Natural killer cell (primary cell): ENCODE measurements around the gene GUCY2C. TPM values are rescaled to one million over a fixed set of nuclear protein-coding genes. Genes with fewer than 3 reads are reported as not detected.

Experiments used
- ATAC-seq, 3 donors: fragments of 150-1000 bp in 2 of 3; fragments of 200-7000 bp in 1 of 3; cut with Tn5 transposase; 1 replicate in 1 of 3; 2 replicates in 2 of 3; pipeline ENCODE4 v1.10.0; 2021; ENCODE audit warnings: mild to moderate bottlenecking in 2 of 3, moderate library complexity in 2 of 3
- DNase-seq, 2 donors: peaks; one replicate each; pipeline versions ENCODE4 v3.0.0 to v3.0.0-alpha.2; 2013 to 2021; ENCODE audit warnings: mixed read lengths in 1 of 2
- H3K27ac ChIP-seq: one replicate; pipeline ENCODE4 v1.5.1; 2013; ENCODE audit warnings: mild to moderate bottlenecking, low read length
- H3K27me3 ChIP-seq: one replicate; pipeline ENCODE4 v1.6.1; 2013; ENCODE audit warnings: low read length; ENCODE audit not compliant: control insufficient read depth, insufficient read depth
- H3K36me3 ChIP-seq: one replicate; pipeline ENCODE4 v1.6.1; 2013; ENCODE audit warnings: low read length; ENCODE audit not compliant: control insufficient read depth, insufficient read depth
- H3K4me1 ChIP-seq: one replicate; pipeline ENCODE4 v1.6.1; 2013; ENCODE audit warnings: low read length; ENCODE audit not compliant: control insufficient read depth, insufficient read depth
- H3K4me3 ChIP-seq: one replicate; pipeline ENCODE4 v1.5.1; 2013; ENCODE audit warnings: low read length
- H3K9me3 ChIP-seq: one replicate; pipeline ENCODE4 v1.6.1; 2013; ENCODE audit warnings: low read length; ENCODE audit not compliant: control insufficient read depth, insufficient read depth
- H3K27ac Mint-ChIP-seq, 2 donors: one replicate each; pipeline ENCODE4 v1.8.0; 2022; ENCODE audit warnings: mild to moderate bottlenecking in 2 of 2, mixed read lengths in 2 of 2, moderate library complexity in 1 of 2
- H3K27me3 Mint-ChIP-seq, 2 donors: one replicate each; pipeline ENCODE4 v1.8.0; 2022; ENCODE audit warnings: low read depth in 2 of 2, mixed read lengths in 2 of 2
- H3K36me3 Mint-ChIP-seq: one replicate; pipeline ENCODE4 v1.8.0; 2022; ENCODE audit warnings: mixed read lengths
- H3K4me1 Mint-ChIP-seq, 2 donors: one replicate each; pipeline ENCODE4 v1.8.0; 2022; ENCODE audit warnings: mixed read lengths in 2 of 2
- H3K4me3 Mint-ChIP-seq: one replicate; pipeline ENCODE4 v1.8.0; 2022; ENCODE audit warnings: mild to moderate bottlenecking, moderate library complexity, mixed read lengths
- H3K9me3 Mint-ChIP-seq, 2 donors: one replicate each; pipeline ENCODE4 v1.8.0; 2022; ENCODE audit warnings: mixed read lengths in 2 of 2
- WGBS: methylation state at CpG from one replicate; pipeline ENCODE4 v1.1.7; 2013; ENCODE audit warnings: missing lambda C conversion rate; ENCODE audit not compliant: insufficient coverage; 5-methylcytosine and 5-hydroxymethylcytosine counted together
- intact Hi-C: fragments of 100-400 bp; cut with micrococcal nuclease; formaldehyde crosslinking; loops from one replicate; pipeline ENCODE4 v1.14.2; 2022
- total RNA-seq, 4 donors: library from RNA; stranded (reverse); fragments of 120-200 nt in 1 of 4; gene quantifications; one replicate each; pipeline versions ENCODE4 v1.2.3 to v1.2.4, GENCODE V29; 2013 to 2022
- TF ChIP-seq, protein P1 (sequence below): fragments of 200-600 bp; IDR thresholded peaks from one replicate; pipeline ENCODE4 v1.8.0; 2022; ENCODE audit warnings: antibody characterized with exemption

Gene GUCY2C
- total RNA-seq, 3 donors from 2014 or later (not counting 1 experiment from before 2014, with no cell fraction given) = not detected

DNA sequence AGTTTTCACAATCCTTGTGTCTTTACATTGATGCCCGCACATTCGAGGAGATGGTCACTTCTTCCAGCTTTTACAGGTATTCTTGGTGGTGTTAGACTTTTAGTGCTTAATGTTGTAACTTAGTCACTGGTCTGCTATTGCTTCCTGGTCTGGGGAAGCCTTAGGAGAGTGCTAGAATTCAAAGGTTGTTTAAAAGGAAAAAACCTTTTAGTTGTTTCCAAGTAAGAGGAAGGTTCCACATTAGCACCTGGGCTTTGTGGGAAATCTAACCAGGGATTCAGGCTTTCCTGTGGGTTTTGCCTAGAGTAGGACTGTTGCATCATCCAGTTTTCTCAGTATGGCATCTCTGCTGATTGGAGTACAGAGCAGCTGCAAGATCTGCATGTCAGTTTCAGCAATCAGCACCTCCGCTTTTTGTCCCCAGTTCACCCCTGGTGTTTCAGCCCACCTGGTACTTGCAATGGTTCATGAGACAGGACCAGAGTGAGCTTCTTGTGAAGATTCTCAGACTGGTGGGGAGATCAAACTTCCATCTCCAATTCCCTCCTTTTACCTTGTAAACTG is 84.7 kb downstream of the GUCY2C start:
- TF ChIP-seq, protein P1, sequence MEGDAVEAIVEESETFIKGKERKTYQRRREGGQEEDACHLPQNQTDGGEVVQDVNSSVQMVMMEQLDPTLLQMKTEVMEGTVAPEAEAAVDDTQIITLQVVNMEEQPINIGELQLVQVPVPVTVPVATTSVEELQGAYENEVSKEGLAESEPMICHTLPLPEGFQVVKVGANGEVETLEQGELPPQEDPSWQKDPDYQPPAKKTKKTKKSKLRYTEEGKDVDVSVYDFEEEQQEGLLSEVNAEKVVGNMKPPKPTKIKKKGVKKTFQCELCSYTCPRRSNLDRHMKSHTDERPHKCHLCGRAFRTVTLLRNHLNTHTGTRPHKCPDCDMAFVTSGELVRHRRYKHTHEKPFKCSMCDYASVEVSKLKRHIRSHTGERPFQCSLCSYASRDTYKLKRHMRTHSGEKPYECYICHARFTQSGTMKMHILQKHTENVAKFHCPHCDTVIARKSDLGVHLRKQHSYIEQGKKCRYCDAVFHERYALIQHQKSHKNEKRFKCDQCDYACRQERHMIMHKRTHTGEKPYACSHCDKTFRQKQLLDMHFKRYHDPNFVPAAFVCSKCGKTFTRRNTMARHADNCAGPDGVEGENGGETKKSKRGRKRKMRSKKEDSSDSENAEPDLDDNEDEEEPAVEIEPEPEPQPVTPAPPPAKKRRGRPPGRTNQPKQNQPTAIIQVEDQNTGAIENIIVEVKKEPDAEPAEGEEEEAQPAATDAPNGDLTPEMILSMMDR = no peak
- intact Hi-C loops = no loop called here
- Histone ChIP-seq H3K27me3 (peaks cover 2% of the 10 kb centered on the region), H3K4me1 (peaks cover 4% of the 10 kb centered on the region), H3K4me3 (no peak overlapping the region), H3K9me3 (no peaks in the 10 kb centered on the region), H3K27ac (no peak overlapping the region), H3K36me3 (no peaks in the 10 kb centered on the region)
- peaks cover 22% of the 10 kb centered on the region for H3K36me3 Mint-ChIP-seq
- DNase-seq = no peak
- peaks cover 2 to 19% of the 10 kb centered on the region in 2 donors for H3K9me3 Mint-ChIP-seq
- H3K4me3 Mint-ChIP-seq = no peak overlapping the region
- H3K27me3 Mint-ChIP-seq = peaks cover 5 to 29% of the 10 kb centered on the region in 2 donors
- H3K4me1 Mint-ChIP-seq = no peaks in the 10 kb centered on the region
- no peak overlapping the region for H3K27ac Mint-ChIP-seq
- no peak for ATAC-seq
- 90% methylated on average over 3 of the region's 3 CpGs for WGBS

DNA sequence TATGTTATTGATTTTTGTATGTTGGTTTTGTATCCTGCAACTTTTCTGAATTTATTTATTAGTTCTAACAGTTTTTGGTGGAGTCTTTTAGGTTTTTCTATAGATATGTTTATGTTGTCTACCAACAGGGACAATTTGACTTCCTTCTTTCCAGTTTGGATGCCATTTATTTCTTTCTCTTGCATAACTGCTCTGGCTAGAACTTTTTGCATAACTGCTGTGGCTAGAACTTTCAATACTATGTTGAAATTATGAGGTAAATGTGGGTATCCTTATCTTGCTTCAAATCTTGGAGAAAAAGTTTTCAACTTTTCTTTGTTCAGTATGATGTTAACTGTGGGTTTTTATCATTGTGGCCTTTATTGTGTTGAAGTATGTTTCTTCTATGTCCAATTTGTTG is 88.8 kb downstream of the GUCY2C start:
- peaks cover 2% of the 10 kb centered on the region for H3K27me3 ChIP-seq
- H3K27ac ChIP-seq = no peak overlapping the region
- Mint-ChIP-seq H3K4me3 (no peak overlapping the region), H3K4me1 (no peaks in the 10 kb centered on the region), H3K27ac (no peak overlapping the region), H3K9me3 (peaks cover 8 to 24% of the 10 kb centered on the region in 2 donors), H3K27me3 (peaks cover 7 to 22% of the 10 kb centered on the region in 2 donors), H3K36me3 (peaks cover 36% of the 10 kb centered on the region)
- no peaks in the 10 kb centered on the region for H3K36me3 ChIP-seq
- DNase-seq (no peak), ATAC-seq (no peak)
- no peak overlapping the region for H3K4me3 ChIP-seq
- H3K4me1 ChIP-seq = no peaks in the 10 kb centered on the region
- no peaks in the 10 kb centered on the region for H3K9me3 ChIP-seq
- intact Hi-C loops = no loop called here
- TF ChIP-seq, protein P1 = no peak

DNA sequence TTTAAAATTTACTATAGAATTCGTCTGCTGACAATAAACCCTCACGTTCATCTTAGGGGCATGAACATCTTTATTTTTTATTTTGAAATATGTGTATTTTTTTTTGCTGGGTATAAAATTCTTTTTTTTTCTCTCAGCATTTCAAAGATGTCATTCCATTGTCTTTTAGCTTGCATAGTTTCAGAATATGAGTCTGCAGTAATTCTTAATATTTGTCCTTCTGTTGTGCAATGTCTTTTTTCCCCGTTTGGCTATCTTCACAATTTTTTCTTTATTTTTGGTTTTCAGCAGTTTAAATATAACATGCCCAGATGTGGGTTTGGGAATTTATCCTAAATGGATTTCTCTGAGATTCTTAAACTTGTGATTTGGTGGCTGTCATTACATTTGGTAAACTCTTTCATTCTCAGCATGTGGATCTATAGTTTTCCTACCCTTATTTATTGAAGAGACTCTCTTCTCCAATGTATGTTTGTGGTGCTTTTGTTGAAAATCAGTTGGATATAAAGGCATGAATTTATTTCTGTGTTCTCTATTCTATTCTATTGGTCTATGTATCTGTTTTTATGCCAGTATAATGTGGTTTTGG is 90.9 kb downstream of the GUCY2C start:
- no peaks in the 10 kb centered on the region for H3K36me3 ChIP-seq
- Mint-ChIP-seq H3K27me3 (peaks cover 8 to 20% of the 10 kb centered on the region in 2 donors), H3K36me3 (peaks cover 25% of the 10 kb centered on the region), H3K27ac (no peak overlapping the region), H3K4me1 (no peaks in the 10 kb centered on the region), H3K9me3 (peaks cover 8 to 17% of the 10 kb centered on the region in 2 donors), H3K4me3 (no peak overlapping the region)
- no peaks in the 10 kb centered on the region for H3K27me3 ChIP-seq
- TF ChIP-seq, protein P1 = no peak
- WGBS = no CpG with 5 or more reads among the region's 3 CpGs
- H3K4me3 ChIP-seq = no peak overlapping the region
- H3K9me3 ChIP-seq = no peaks in the 10 kb centered on the region
- no peak for ATAC-seq
- no peak overlapping the region for H3K27ac ChIP-seq
- intact Hi-C loops = no loop called here
- H3K4me1 ChIP-seq = no peaks in the 10 kb centered on the region
- DNase-seq = no peak
